Measurements from ENCODE around the gene NAT14. TPM values are rescaled to one million over a fixed set of nuclear protein-coding genes. Genes with fewer than 3 reads are reported as not detected.

Gene NAT14
- total RNA-seq, 4 donors from 2014 or later = 0.40 to 2.5 (median 1.1) TPM

- Histone ChIP-seq H3K36me3 (no peaks in the 10 kb centered on the region), H3K9me3 (no peaks in the 10 kb centered on the region), H3K27ac (no peak overlapping the region), H3K4me1 (no peaks in the 10 kb centered on the region), H3K27me3 (peaks cover 70 to 83% (median 71%) of the 10 kb centered on the region in 3 donors), H3K4me3 (peak overlapping the region in 1 of 4 donors; percentile 25)
- DNase-seq (no peak), ATAC-seq (no peak)
- in situ Hi-C loops (cut with MboI; ENCODE audit: low sequenced_read_pairs in 4 of 4) = no loop called here
- TF ChIP-seq POLR2A (IDR thresholded peaks at IDR 0.05) = no peak
- TF ChIP-seq CTCF (IDR thresholded peaks at IDR 0.05 in 4 of 5, conservative IDR thresholded peaks at IDR 0.05 in 1 of 5) = no peak
- intact Hi-C loops (cut with DNase I; ENCODE audit: low total_unique reads) = no loop called here
Measured at GRCh38 chr19:55440411-55441105, 44.4 kb upstream of the NAT14 start.

GRCh38 chr19:55441319-55441691, 43.7 kb upstream of the NAT14 start:
- H3K4me3 ChIP-seq = no peak overlapping the region
- in situ Hi-C loops (cut with MboI; ENCODE audit: low sequenced_read_pairs in 4 of 4) = no loop called here

GRCh38 chr19:55441692-55442321, 43.2 kb upstream of the NAT14 start:
- Histone ChIP-seq H3K27me3 (peaks cover 69 to 81% (median 80%) of the 10 kb centered on the region in 3 donors), H3K4me1 (no peaks in the 10 kb centered on the region), H3K4me3 (no peak overlapping the region), H3K27ac (no peak overlapping the region), H3K36me3 (no peaks in the 10 kb centered on the region), H3K9me3 (no peaks in the 10 kb centered on the region)
- TF ChIP-seq POLR2A (IDR thresholded peaks at IDR 0.05) = no peak
- TF ChIP-seq CTCF (IDR thresholded peaks at IDR 0.05 in 4 of 5, conservative IDR thresholded peaks at IDR 0.05 in 1 of 5) = no peak
- in situ Hi-C loops (cut with MboI; ENCODE audit: low sequenced_read_pairs in 4 of 4) = no loop called here
- intact Hi-C loops (cut with DNase I; ENCODE audit: low total_unique reads) = no loop called here
- DNase-seq (no peak), ATAC-seq (no peak)

More at GRCh38 chr19:55441319-55441691, 43.7 kb upstream of the NAT14 start:
- H3K27me3 ChIP-seq = peaks cover 71 to 81% (median 75%) of the 10 kb centered on the region in 3 donors
- ATAC-seq (no peak), DNase-seq (no peak)
- TF ChIP-seq POLR2A (IDR thresholded peaks at IDR 0.05) = no peak
- TF ChIP-seq CTCF (IDR thresholded peaks at IDR 0.05 in 4 of 5, conservative IDR thresholded peaks at IDR 0.05 in 1 of 5) = no peak
- H3K9me3 ChIP-seq = no peaks in the 10 kb centered on the region
- no peaks in the 10 kb centered on the region for H3K4me1 ChIP-seq
- intact Hi-C loops (cut with DNase I; ENCODE audit: low total_unique reads) = no loop called here
- no peaks in the 10 kb centered on the region for H3K36me3 ChIP-seq
- H3K27ac ChIP-seq = no peak overlapping the region

GRCh38 chr19:55442372-55442961, 42.5 kb upstream of the NAT14 start:
- DNase-seq (no peak), ATAC-seq (no peak)
- intact Hi-C loops (cut with DNase I; ENCODE audit: low total_unique reads) = no loop called here
- Histone ChIP-seq H3K4me1 (no peaks in the 10 kb centered on the region), H3K27ac (no peak overlapping the region), H3K27me3 (peaks cover 74 to 83% (median 77%) of the 10 kb centered on the region in 3 donors), H3K4me3 (no peak overlapping the region), H3K36me3 (no peaks in the 10 kb centered on the region), H3K9me3 (no peaks in the 10 kb centered on the region)
- TF ChIP-seq POLR2A (IDR thresholded peaks at IDR 0.05) (no peak), CTCF (IDR thresholded peaks at IDR 0.05 in 4 of 5, conservative IDR thresholded peaks at IDR 0.05 in 1 of 5) (no peak)
- in situ Hi-C loops (cut with MboI; ENCODE audit: low sequenced_read_pairs in 4 of 4) = no loop called here
